Omental fat pad (tissue), 4 donors: ENCODE results near the gene MED12L. TPM values are rescaled to one million over a fixed set of nuclear protein-coding genes. Genes with fewer than 3 reads are reported as not detected.

Experiments
- ATAC-seq: fragments of 150-250 bp; one replicate; pipeline ENCODE4 v1.9.1; 2016; ENCODE audit warnings: mild to moderate bottlenecking, moderate library complexity; ENCODE audit not compliant: low FRiP score
- DNase-seq: peaks from one replicate; pipeline ENCODE4 v3.0.0-alpha.2; 2019; ENCODE audit warnings: low spot score
- total RNA-seq, 4 donors: library from RNA; depleted of rRNA; stranded (reverse); fragments of >200 nt; gene quantifications; one replicate each; pipeline ENCODE4 v1.1.0, GENCODE V29; 2016
- TF ChIP-seq, protein P1 (sequence below), 3 donors: fragments of 450-650 bp; IDR thresholded peaks; one replicate each; pipeline ENCODE4 v1.5.1; 2016 to 2017; ENCODE audit warnings: antibody characterized with exemption in 3 of 3, mild to moderate bottlenecking in 3 of 3, moderate library complexity in 2 of 3

MED12L gene
- total RNA-seq, 4 donors from 2014 or later = 0.16 to 0.37 (median 0.31) TPM

DNA sequence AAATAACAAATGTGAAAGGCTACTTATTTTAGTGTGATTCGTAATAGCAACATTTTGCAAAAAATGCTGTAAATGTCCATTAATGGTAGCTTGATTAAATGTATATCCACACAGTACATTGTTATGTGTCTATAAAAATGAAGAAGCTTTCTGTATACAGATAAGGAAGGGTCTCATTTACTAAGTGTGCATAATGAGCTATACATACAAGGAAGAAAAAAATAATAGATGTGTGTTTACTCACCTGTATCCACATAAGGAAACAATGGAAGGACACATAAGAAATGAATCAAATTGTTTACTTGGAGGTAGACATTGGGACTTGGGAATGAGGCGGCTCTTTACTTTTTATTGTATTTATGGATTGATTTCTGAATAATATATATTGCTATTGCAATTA lies 34.9 kb downstream of the MED12L start:
- no peak for ATAC-seq
- TF ChIP-seq, protein P1, sequence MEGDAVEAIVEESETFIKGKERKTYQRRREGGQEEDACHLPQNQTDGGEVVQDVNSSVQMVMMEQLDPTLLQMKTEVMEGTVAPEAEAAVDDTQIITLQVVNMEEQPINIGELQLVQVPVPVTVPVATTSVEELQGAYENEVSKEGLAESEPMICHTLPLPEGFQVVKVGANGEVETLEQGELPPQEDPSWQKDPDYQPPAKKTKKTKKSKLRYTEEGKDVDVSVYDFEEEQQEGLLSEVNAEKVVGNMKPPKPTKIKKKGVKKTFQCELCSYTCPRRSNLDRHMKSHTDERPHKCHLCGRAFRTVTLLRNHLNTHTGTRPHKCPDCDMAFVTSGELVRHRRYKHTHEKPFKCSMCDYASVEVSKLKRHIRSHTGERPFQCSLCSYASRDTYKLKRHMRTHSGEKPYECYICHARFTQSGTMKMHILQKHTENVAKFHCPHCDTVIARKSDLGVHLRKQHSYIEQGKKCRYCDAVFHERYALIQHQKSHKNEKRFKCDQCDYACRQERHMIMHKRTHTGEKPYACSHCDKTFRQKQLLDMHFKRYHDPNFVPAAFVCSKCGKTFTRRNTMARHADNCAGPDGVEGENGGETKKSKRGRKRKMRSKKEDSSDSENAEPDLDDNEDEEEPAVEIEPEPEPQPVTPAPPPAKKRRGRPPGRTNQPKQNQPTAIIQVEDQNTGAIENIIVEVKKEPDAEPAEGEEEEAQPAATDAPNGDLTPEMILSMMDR (IDR thresholded peaks at IDR 0.05) = no peak
- DNase-seq = no peak

DNA sequence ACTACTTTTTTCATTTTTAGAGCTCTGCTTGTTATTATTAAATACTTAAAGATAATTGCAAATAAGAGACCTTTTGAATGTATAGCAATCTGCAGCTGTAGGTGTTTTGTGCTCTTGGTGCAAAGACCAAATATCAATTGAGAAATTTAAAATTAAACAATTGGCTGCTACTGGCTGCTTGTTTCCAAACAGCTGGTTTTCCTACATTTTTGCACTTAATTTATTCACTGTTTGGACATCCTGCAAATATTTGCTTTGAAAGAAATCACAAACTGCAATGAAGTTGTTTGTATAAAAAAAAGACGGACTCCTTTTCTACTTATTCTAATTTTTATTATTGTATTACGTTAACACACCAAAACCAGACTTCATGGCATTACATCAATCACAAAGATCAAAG lies 35.6 kb downstream of the MED12L start:
- ATAC-seq (no peak), DNase-seq (no peak)
- TF ChIP-seq, protein P1 (IDR thresholded peaks at IDR 0.05) = no peak

DNA sequence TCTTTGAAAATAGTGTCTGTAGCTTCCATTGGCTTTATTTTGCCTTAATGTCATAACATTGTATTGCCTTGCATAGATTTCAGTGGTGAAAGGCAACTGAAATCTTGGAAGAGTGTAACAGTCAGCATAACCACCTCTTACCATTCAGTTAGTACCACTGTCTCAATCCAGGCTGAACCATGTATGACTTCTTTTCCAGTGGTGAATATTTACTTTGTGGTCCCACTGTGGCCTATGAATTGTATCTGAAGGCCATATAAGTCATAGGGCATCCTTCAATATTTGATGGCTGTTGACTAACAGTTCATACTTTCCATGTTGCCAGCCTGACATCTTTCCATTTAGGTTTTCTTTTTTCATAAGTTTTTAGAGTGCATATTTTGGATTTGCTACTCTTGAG lies 38.4 kb downstream of the MED12L start:
- DNase-seq = no peak
- no peak for ATAC-seq
- TF ChIP-seq, protein P1 (IDR thresholded peaks at IDR 0.05) = no peak

DNA sequence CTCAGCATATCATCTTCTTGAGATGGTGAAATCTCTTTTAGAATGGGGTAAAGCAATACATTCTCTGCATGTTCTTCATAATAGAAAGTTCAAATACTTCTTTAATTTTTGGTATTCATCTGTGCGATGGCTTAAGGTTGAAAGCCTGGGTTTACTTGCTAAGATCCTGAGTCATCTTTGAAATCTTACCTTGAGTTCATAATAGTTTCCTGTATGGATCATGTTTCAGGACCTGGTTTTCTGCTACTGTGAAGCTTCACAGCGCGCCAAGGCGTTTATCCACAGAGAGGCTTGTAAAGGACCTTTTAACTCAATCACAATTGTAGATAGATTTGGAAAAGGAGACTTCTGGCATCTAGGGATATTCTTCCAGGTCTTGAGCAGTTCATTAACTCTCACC lies 39.0 kb downstream of the MED12L start:
- TF ChIP-seq, protein P1 (IDR thresholded peaks at IDR 0.05) = no peak
- ATAC-seq (no peak), DNase-seq (no peak)

DNA sequence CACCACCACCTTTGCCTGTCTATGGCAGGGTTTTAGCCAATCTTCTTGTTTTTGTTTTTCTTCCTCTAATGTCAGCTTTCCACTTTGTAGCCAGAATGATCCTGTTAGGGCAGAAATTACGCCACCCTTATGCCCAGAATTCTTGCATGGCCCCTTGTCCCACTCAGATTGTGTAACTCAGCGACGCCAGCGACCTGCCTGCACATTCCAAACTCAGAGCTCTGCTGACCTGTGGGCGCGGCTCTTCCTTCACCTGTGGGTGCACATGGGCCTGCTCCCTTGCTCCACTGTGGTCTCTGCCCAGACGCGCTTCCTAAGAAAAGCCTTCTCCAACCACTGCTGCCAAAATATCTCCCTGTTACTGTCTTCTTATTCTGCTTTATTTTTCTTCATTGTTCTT lies 45.0 kb downstream of the MED12L start:
- DNase-seq = no peak
- ATAC-seq = no peak
- TF ChIP-seq, protein P1 (IDR thresholded peaks at IDR 0.05) = no peak

DNA sequence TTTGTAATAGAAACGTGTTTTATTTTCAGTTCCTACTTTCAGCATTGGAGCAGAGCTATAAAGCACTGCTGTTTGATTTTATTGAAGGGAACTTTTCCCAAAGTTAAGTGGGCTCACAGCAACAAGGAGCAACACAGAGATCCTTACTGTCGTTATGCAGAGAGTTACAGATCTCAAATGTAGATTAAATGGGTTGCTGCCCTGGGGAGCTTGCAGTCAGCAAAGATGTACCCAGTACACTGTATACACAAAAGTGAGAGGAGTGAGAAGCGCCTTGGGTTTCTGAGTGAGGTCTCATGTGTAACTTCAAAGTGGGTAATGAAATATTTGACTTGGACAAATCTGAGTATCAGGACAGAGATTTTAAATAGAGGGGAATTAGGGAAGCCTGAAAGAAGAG lies 47.7 kb downstream of the MED12L start:
- ATAC-seq = no peak
- TF ChIP-seq, protein P1 (IDR thresholded peaks at IDR 0.05) = no peak
- no peak for DNase-seq

DNA sequence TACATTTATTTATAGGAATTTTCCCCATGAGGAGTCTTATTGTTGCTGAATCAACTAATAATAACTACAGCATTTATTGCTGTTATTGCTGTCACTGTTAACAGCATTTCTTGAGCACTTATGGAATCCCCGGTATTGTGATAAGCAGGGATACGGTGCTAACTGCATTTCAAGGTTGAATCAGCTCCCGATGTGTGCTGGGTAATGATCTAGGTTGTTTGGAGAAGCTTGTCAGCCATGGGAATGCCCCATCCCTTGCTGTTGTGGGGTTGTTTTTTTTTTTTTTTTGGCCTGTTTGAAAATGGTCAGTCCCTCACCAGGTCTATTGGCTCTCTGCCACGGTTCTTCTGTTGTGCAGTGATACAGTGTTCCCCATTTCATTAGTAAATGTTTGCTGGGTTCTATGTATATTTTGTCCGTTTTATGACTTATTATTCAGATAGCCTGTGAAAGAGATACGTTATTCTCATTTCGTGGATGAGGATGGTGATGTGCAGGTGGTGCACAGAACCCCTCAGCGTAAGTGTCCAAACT lies 48.5 kb downstream of the MED12L start:
- TF ChIP-seq, protein P1 (IDR thresholded peaks at IDR 0.05) = no peak
- DNase-seq = no peak
- no peak for ATAC-seq
